GM12878 (cell line): ENCODE data around the gene SIM1. TPM values are rescaled to one million over a fixed set of nuclear protein-coding genes. Genes with fewer than 3 reads are reported as not detected.

ENCODE experiments used
- ATAC-seq: fragments of 200-7000 bp; cut with Tn5 transposase; 3 replicates; pipeline ENCODE4 v1.9.1; 2020; ENCODE audit warnings: mild to moderate bottlenecking, moderate library complexity
- BruUV-seq: library from RNA; stranded (reverse); fragments of 400-500 nt; replicated peaks from 2 replicates; lab custom pipeline; 2021; lab: Mats Ljungman, UMichigan
- CTCF ChIA-PET: fragments of 300-600 bp; sonication (Branson Sonifier 250); formaldehyde crosslinking; extraction: SDS; loops from one replicate; lab custom pipeline; 2021; ENCODE audit warnings: inconsistent platforms; lab: Yijun Ruan, JAX
- POLR2A ChIA-PET: fragments of 350-600 bp; formaldehyde crosslinking; extraction: SDS; loops from one replicate; lab custom pipeline; 2021; ENCODE audit warnings: inconsistent platforms; lab: Charles Lee
- RAD21 ChIA-PET: fragments of 300-600 bp; sonication (Branson Sonifier 250); formaldehyde crosslinking; loops from one replicate; lab custom pipeline; 2023; ENCODE audit warnings: antibody characterized with exemption; ENCODE audit not compliant: unreplicated experiment; lab: Charles Lee
- SMC1A ChIA-PET: fragments of 300-600 bp; sonication (Branson Sonifier 250); formaldehyde crosslinking; loops from one replicate; lab custom pipeline; 2023; ENCODE audit not compliant: unreplicated experiment, uncharacterized antibody; lab: Charles Lee
- DNase-seq: peaks from one replicate; pipeline ENCODE4 v3.0.0-alpha.2; 2011; ENCODE audit warnings: low read depth, low spot score
- FAIRE-seq: peaks from 3 replicates; lab custom pipeline; 2011; peaks lifted over from hg19 to GRCh38; lab: Jason Lieb, UNC
- H2AFZ ChIP-seq: 2 replicates; pipeline ENCODE4 v1.6.0; 2011; ENCODE audit warnings: low read depth, low read length, control low read depth; ENCODE audit not compliant: control insufficient read depth
- H3K27ac ChIP-seq: 2 replicates; pipeline ENCODE4 v1.5.1; 2011; ENCODE audit warnings: control low read depth; ENCODE audit not compliant: control insufficient read depth, insufficient read depth
- H3K27me3 ChIP-seq, 2 experiments: replicated peaks in 1 of 2; 2 replicates each; pipeline versions ENCODE4 v1.6.0 to v1.6.1; 2011; ENCODE audit warnings: low read length in 1 of 2; ENCODE audit not compliant: control insufficient read depth in 2 of 2, insufficient read depth in 2 of 2
- H3K36me3 ChIP-seq, 2 experiments: 2 replicates each; pipeline ENCODE4 v1.5.1; 2011; ENCODE audit warnings: low read length in 1 of 2; ENCODE audit not compliant: control insufficient read depth in 2 of 2, insufficient read depth in 2 of 2
- H3K4me1 ChIP-seq: 2 replicates; pipeline ENCODE4 v1.6.1; 2011; ENCODE audit warnings: mild to moderate bottlenecking, low read length, moderate library complexity, mixed read lengths; ENCODE audit not compliant: control insufficient read depth, insufficient read depth
- H3K4me2 ChIP-seq: 2 replicates; pipeline ENCODE4 v1.6.0; 2011; ENCODE audit warnings: control low read depth; ENCODE audit not compliant: control insufficient read depth, insufficient read depth
- H3K4me3 ChIP-seq: fragments of 200-600 bp; sonication (generic); 2 replicates; pipeline ENCODE4 v1.5.1; 2016
- H3K79me2 ChIP-seq: 2 replicates; pipeline ENCODE4 v1.6.0; 2011; ENCODE audit warnings: low read length; ENCODE audit not compliant: control insufficient read depth, insufficient read depth
- H3K9ac ChIP-seq: 2 replicates; pipeline ENCODE4 v1.8.0; 2011; ENCODE audit warnings: low read length, control low read depth, mixed read lengths; ENCODE audit not compliant: control insufficient read depth, insufficient read depth
- H3K9me3 ChIP-seq: replicated peaks from 3 replicates; pipeline ENCODE4 v1.5.1; 2011; ENCODE audit warnings: mild to moderate bottlenecking, low read length; ENCODE audit not compliant: control insufficient read depth, insufficient read depth
- H4K20me1 ChIP-seq: 2 replicates; pipeline ENCODE4 v1.6.0; 2011; ENCODE audit not compliant: control insufficient read depth, insufficient read depth
- CEBPZ ChIP-seq: fragments of 150-350 bp; IDR thresholded peaks from 2 replicates; pipeline ENCODE4 v1.6.1; 2016; ENCODE audit warnings: low read depth, low read length
- EGR1 ChIP-seq, 2 experiments: IDR thresholded peaks; 1 replicate in 1 of 2; 2 replicates in 1 of 2; pipeline ENCODE4 v1.6.1; 2011 to 2012; ENCODE audit warnings: low read depth in 2 of 2, low read length in 2 of 2, borderline replicate concordance in 1 of 2, mild to moderate bottlenecking in 1 of 2, moderate library complexity in 1 of 2
- IKZF2 ChIP-seq, 2 experiments: fragments of 450-650 bp; IDR thresholded peaks; 2 replicates each; pipeline ENCODE4 v1.6.1; 2017; ENCODE audit warnings: mild to moderate bottlenecking in 2 of 2, moderate library complexity in 2 of 2
- POLR2A ChIP-seq: IDR thresholded peaks from 2 replicates; pipeline ENCODE4 v1.6.1; 2011; ENCODE audit warnings: low read depth, mild to moderate bottlenecking, low read length
- POLR2AphosphoS5 ChIP-seq: IDR thresholded peaks from 2 replicates; pipeline ENCODE4 v1.6.1; 2011; ENCODE audit warnings: mild to moderate bottlenecking, low read length, inconsistent platforms
- RUNX3 ChIP-seq: IDR thresholded peaks from 2 replicates; pipeline ENCODE4 v1.6.1; 2012; ENCODE audit warnings: low read length, inconsistent platforms
- WGBS: methylation state at CpG from one replicate; pipeline ENCODE4 v1.1.6; 2016; ENCODE audit warnings: low lambda C conversion rate; ENCODE audit not compliant: insufficient replicate concordance, insufficient coverage; ENCODE audit errors: missing lambda C conversion rate; 5-methylcytosine and 5-hydroxymethylcytosine counted together
- in situ Hi-C: fragments of 300-500 bp; cut with MboI; formaldehyde crosslinking; loops from 9 replicates; pipeline ENCODE4 v1.14.3; 2018; ENCODE audit warnings: mixed read lengths
- intact Hi-C: fragments of 100-400 bp; cut with micrococcal nuclease; formaldehyde crosslinking; loops from one replicate; pipeline ENCODE4 v1.14.2; 2022; ENCODE audit not compliant: unreplicated experiment
- polyA plus RNA-seq, 11 experiments: library from polyadenylated mRNA; depleted of rRNA in 4 of 11; unstranded in 6 of 11; stranded (reverse) in 5 of 11; fragments of >200 nt; fragmentation: Nextera tagmentation in 4 of 11; fragmentation: Illumina TruSeq in 1 of 11; extraction: Ambion mirVana in 4 of 11; extraction: Trizol in 1 of 11; gene quantifications; 1 replicate in 1 of 11; 2 replicates in 10 of 11; pipeline versions ENCODE4 v1.2.1 to v1.2.3, GENCODE V29; 2011 to 2016; ENCODE audit warnings: inconsistent platforms in 2 of 11, missing spikeins in 2 of 11, low read depth in 1 of 11
- total RNA-seq, 4 experiments: library from RNA; depleted of rRNA in 3 of 4; stranded (reverse); fragments of >200 nt in 3 of 4; fragmentation: Illumina TruSeq in 1 of 4; extraction: Trizol in 1 of 4; gene quantifications; 2 replicates each; pipeline versions ENCODE4 v1.2.1 to v1.2.3, GENCODE V29; 2013 to 2021

SIM1 gene
- total and polyA plus RNA-seq, 10 of the 15 experiments (the other 5 are each of a cell fraction or from before 2014, with no cell fraction given), result not detected

DNA sequence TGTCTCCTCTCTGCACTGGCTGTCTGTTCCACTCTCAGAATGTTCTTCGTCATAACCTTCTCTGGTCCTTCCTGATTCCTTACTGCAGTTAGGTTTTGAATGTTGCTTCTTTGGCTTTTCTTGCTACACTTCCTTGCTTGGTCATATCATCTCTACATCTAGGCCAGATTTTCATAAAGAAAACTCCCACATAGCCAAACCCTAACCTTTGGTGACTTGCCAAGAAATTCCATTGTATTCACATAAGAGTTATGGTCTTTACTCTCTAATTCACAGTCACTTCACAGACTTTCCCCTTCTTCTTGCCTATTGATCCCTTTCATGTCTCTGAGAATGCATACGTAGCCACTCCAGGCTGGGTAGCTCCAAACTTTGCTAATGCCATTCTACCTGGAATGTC, 41.9 kb upstream of the SIM1 start:
- RAD21 ChIA-PET, result no interaction called here

DNA sequence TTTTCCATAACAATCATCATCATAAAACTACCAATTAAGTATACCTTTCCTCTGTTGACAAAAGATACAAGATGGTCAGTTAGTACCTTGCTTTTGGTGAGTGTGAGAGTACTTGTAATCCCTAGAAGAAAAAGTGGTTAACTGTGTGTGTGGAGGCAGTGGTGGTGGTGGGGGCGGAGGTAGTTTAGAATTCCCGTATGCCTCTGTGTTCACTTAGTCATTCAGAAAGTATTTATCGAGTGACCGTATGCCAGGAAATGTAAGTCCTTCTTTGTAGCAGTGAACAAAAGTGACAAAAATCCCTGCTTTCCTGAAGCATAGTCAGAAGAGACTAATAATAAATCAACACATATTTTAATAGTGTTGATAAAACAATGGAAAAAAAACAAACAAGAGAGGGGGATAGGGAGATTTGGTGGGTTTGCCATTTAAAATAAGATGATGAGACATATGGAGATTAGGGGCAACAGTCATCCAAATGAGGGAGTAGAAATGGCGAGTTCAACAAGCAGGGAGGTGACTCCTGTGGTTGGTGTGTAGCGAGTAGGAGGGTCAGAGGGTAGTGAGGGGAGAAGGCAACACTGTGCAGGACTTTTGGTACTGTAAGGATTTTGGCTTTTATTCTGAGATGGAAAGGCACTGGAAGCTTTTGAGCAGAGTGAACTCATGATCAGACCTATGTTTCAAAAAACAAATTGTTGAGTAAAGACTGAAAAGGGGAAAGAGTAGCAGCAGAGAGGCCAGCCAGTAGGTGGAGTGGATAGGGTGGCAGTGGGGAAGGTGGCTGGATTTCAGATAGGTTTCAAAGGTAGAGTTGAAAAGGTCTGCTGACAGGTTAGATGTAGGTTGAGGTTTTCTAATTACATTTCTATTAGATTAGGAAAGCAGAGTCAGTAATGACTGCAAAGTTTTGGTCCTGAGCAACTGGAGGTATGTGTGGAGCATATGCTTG, 40.3 kb upstream of the SIM1 start:
- H4K20me1 ChIP-seq, result no peaks in the 10 kb centered on the region
- POLR2A ChIA-PET, result no interaction called here
- H3K4me1 ChIP-seq, result no peaks in the 10 kb centered on the region
- in situ Hi-C loops (no loop called here), intact Hi-C loops (no loop called here)
- no peak overlapping the region for H2AFZ ChIP-seq
- SMC1A ChIA-PET, result interaction anchor here (2.0 kb wide), 1 partner anchor 12 kb away, joined by 11 read pairs; no protein-coding TSS in a partner anchor
- no TSS peak for BruUV-seq
- no peaks in the 10 kb centered on the region for H3K9me3 ChIP-seq
- H3K9ac ChIP-seq, result no peak overlapping the region
- no peak overlapping the region for H3K4me3 ChIP-seq
- DNase-seq, result no peak
- H3K27me3 ChIP-seq, result no peaks in the 10 kb centered on the region
- CTCF ChIA-PET, result interaction anchor here (0.8 to 2.7 kb wide), 4 partner anchors 17 to 389 kb away, joined by 3 to 12 read pairs (median 3); no protein-coding TSS in a partner anchor
- peak; percentile 50 for ATAC-seq
- RAD21 ChIA-PET, result no interaction called here
- 4% methylated on average over 6 of the region's 6 CpGs for WGBS
- no peak overlapping the region for H3K4me2 ChIP-seq
- no peak for TF ChIP-seq CEBPZ
- peak; percentile 57 for TF ChIP-seq RUNX3
- TF ChIP-seq IKZF2 (IDR thresholded peaks at IDR 0.05), result 0 out of 4 replicates have a peak, but pooled peaks have one; percentile 26 to 28
- TF ChIP-seq EGR1 (IDR thresholded peaks at IDR 0.05; ENCODE audit: borderline replicate concordance in 1 of 2, low read depth in 2 of 2, low read length in 2 of 2), result peak in 1 of 2 experiments; percentile 53; a peak in 1 of 3 replicates
- FAIRE-seq, result no peak
- no peaks in the 10 kb centered on the region for H3K79me2 ChIP-seq
- H3K27ac ChIP-seq, result no peak overlapping the region
- no peaks in the 10 kb centered on the region for H3K36me3 ChIP-seq

More for the DNA sequence above, 41.9 kb upstream of the SIM1 start:
- Histone ChIP-seq H4K20me1 (no peaks in the 10 kb centered on the region), H3K9me3 (no peaks in the 10 kb centered on the region), H3K27ac (no peak overlapping the region), H3K4me2 (no peak overlapping the region), H3K27me3 (no peaks in the 10 kb centered on the region), H3K4me3 (no peak overlapping the region), H3K79me2 (no peaks in the 10 kb centered on the region), H3K9ac (no peak overlapping the region), H3K36me3 (no peaks in the 10 kb centered on the region), H2AFZ (no peak overlapping the region), H3K4me1 (no peaks in the 10 kb centered on the region)
- FAIRE-seq (no peak), DNase-seq (no peak), ATAC-seq (no peak)
- in situ Hi-C loops, result no loop called here
- POLR2A ChIA-PET, result no interaction called here
- intact Hi-C loops, result no loop called here
- no TSS peak for BruUV-seq
- WGBS, result 100% methylated on average over 2 of the region's 2 CpGs
- no peak for TF ChIP-seq POLR2AphosphoS5
- peak; percentile 24; the same call in 1 of the 2 replicates for TF ChIP-seq POLR2A
- CTCF ChIA-PET, result interaction anchor here (1.0 kb wide), 1 partner anchor 27 kb away, joined by 3 read pairs; no protein-coding TSS in a partner anchor
- SMC1A ChIA-PET, result no interaction called here
